SK-MEL-5 (cell line): Measurements from ENCODE around the gene NUDT4. TPM values are rescaled to one million over a fixed set of nuclear protein-coding genes. Genes with fewer than 3 reads are reported as not detected.

Source experiments
- DNase-seq: peaks from one replicate; pipeline ENCODE4 v3.0.0-alpha.2; 2016; ENCODE audit warnings: low read depth, low spot score
- in situ Hi-C: cut with HindIII; loops from 2 replicates; pipeline ENCODE4 v1.10.0; 2016; ENCODE audit warnings: low sequenced_read_pairs, high pct_unique_total_duplicates, low pct_unique_long_range_greater_than_20kb
- total RNA-seq: library from RNA; depleted of rRNA; stranded (reverse); fragments of >200 nt; shearing (Covaris generic); gene quantifications from 2 replicates; pipeline ENCODE4 v1.2.3, GENCODE V29; 2014

Gene NUDT4
- total RNA-seq, 1 experiment from 2014 or later = 86.2 TPM

DNA sequence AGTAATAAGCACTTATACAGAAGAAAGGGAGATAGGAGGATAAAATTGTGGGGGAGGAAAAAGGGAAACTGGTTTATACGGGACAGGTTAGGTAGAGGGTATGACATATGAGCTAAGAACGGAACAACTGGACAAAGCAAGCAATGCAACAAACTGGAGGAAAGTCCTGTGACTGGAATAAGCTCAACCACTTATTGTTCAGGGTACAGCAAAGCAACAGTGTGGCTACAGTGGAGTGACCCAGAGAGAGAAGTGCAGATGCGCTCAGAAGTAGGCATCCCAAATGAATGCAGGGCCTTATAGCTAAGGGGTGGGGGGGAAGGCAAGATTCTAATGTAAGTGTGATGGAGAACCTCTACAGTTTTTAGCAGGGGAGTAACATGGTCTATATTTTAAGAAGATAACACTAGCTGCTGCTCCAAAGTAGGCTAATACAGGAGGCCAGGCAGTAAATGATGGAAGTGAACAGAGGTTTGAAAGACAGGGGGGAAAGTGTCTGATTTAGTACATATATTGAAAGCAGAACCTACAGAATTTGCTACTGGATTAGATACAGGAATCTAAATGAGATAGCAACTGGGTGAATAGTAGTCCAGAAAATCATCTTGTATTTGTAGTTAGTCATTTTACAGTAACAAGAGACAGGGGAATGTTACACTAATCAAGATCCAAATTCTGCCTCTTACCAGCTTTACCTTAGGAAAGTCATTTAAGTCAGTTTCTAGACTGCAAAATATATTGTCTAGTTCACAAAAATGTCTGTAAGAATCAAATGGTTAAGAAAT is 60.7 kb downstream of the NUDT4 start:
- in situ Hi-C loops = no loop called here
- DNase-seq = peak; percentile 85

DNA sequence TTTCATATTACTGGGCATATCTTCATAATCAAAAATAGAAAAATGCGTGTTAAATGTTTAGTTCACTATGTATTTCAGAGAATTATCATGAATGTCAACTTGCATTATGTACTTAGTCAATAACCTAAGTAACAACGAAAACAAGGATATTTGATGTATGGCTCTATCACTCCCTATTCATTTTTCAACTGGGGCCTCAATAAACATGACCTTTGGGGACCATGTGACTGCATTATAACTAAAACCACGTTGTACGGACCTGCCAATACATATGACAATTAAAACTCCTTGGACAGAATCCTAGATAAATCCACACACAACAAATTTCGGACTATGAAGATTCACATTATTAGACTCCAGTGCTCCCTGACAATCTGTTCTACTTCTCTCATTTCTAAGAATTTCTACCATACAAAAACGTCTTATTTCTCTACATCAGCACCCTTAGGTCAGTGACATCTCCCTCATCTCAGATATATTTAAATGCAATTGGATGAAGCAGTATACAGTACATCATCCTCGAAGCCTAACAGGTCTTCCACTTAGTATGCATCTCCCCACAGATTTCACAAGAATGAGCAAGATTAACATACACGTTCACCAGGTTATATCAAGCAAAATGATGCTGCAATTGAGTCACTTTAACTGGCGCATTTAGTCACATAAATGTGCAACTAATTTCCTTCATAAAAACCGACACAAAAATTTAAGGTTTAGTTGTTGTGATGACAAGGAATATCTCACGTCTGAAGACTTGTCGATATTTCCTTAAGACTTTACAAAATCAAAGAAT is 62.5 kb downstream of the NUDT4 start:
- in situ Hi-C loops = no loop called here
- no peak for DNase-seq

DNA sequence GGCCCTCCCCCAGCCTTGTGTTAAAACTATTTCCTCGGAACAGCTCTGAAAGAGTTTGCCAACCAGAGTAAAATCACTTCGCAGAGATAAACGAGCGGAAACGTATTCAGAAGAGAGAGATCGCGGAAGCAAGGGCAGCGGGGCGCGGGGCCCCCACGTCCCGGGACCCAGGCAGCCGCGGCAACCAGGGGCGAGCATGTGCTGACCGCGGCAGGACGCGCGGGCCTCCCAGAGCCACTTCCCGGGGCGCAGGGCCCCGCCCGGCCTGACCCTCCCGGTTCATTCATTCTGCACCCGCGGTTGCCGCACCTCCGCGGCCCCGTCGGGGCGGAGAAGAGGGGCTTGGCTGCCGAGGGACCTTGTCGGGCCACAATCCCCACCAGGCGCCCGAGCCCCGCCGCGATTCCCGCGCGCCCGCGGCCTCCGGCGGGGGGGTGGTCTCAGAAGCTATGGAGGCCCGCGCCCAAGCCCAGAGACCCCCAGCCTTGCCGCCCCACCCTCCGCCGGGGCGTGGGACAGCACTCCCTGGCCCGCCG is 63.4 kb downstream of the NUDT4 start:
- in situ Hi-C loops = no loop called here
- DNase-seq = no peak

- peak; percentile 95 for DNase-seq
- in situ Hi-C loops = no loop called here
Observed at GRCh38 chr12:93441617-93442410, 64.1 kb downstream of the NUDT4 start, which contains the start of gene UBE2N. Gene UBE2N (minus strand): TSS chr12:93441947. CDS start chr12:93441884, 63 bp downstream.

DNA sequence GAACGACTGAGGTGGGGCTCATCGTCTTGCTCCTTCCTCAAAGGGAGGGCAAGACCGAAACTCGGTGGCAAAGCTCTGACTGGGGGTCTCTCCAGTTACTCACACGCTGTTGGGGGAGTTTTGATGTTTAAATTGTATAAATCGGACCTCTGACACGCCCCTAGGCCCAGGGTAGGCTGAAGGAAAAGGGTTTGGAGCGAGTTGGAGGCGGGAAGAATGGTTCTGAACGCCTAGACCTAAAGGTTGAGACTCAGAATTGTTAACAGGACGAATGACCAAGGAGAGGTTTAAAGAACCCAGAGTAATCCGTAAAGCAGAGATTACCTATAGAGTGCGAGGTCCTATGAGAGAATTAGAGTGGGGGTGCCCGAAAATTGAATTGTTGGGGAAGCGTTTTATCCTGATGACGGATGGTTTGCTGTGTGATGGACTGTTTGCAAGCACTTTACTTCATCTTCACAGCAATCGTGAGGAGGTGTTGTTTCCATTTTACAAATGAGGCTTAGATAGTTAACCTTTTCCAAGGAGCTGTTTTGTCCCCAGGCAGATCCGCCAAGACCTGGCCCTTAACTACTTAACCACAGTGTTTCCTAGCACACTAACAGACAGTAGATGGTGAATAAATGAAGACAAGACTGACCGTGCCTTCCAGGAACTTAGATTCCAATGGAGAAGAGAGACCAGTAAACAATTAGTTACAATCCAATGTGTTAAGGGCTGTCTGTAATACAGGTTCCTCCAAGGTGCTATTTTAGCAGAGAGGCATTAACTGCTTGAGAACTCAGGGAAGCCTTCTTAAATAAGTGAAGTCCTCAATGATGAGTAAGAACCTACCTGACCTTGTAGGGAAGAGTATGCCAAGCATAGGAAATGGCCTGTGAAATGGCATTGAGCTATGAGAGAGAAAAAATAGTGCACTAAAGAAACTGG is 65.0 kb downstream of the NUDT4 start:
- in situ Hi-C loops = no loop called here
- DNase-seq = no peak

GRCh38 chr12:93443576-93443975 is 65.9 kb downstream of the NUDT4 start:
- DNase-seq = no peak
- in situ Hi-C loops = no loop called here

GRCh38 chr12:93447555-93448290 is 70.0 kb downstream of the NUDT4 start:
- no peak for DNase-seq
- in situ Hi-C loops = no loop called here

- DNase-seq = no peak
- in situ Hi-C loops = no loop called here
Observed at GRCh38 chr12:93448796-93449195, 71.1 kb downstream of the NUDT4 start.

- no peak for DNase-seq
- in situ Hi-C loops = no loop called here
Observed at GRCh38 chr12:93449277-93449676, 71.6 kb downstream of the NUDT4 start.

DNA sequence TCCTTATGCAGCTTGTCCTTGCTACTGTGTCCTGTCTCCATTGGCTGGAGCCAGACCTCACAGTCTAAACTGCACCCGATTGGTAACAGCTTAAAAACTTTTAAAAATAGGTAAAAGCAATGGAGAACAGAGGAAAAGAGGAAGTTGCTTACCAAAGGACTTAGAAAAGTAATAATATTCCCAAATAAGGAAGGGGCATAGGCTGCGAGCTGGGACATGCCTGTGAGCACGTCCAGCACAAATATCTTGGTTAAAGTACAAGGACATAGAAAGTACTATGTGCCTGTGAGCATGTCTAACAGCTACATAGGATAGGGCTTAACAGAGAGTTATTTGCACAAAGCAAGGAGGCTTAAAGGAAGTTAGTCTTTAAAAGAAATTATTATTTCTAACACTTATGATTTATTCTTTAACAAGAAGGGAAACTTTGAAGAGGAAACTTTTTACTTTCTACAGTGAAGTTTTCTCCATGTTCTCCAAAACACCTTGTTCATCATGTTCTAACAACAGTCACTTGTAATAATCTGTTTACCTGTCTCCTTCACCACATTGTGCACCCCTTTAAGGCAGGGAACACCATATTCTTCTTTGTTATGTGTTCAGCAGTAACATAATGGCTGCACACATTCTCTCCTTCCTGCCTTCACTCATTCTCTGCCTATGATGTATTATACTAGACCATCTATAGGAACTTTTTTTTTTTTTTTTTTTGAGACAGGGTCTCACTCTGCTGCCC is 73.9 kb downstream of the NUDT4 start:
- in situ Hi-C loops = no loop called here
- DNase-seq = no peak

DNA sequence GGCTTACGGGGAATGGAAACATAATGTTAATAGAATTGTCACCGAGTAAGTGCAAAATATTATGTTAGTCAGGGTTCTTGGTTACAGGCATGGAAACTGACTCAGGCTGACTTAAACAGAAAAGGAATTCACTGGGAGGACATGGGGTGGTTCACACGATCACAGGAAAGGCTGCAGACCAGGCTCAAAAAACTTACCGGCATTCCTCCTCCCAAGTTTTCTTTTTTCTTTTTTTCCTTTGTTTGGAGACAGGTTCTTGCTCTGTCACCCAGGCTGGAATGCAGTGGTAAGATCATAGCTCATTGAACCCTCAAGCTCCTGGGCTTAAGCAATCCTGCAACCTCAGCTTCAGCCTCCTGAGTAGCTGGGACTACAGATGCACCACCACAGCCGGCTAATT is 75.9 kb downstream of the NUDT4 start:
- DNase-seq = no peak
- in situ Hi-C loops = no loop called here

DNA sequence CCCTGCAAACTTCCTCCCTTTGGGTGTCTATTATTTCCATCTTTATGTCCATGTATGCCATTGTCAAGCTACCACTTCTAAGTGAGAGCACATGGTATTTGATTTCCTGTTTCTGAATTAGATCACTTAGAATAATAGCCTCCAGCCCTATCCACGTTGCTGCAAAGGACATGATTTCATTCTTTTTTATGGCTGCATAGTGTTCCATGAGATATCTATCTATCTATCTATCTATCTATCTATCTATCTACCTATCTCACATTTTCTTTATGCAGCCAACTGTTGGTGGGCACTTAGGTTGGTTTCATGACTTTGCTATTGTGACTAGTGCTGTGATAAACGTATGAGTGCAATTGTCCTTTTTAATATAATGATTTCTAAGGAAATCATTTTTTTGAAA is 78.4 kb downstream of the NUDT4 start:
- no peak for DNase-seq
- in situ Hi-C loops = no loop called here
